ENCODE results near the gene FMO2. TPM values are rescaled to one million over a fixed set of nuclear protein-coding genes. Genes with fewer than 3 reads are reported as not detected.

Gene FMO2
- polyA plus RNA-seq, 3 donors = not detected

- Histone ChIP-seq H3K36me3 (replicated peaks in 1 of 2; ENCODE audit: control insufficient read depth in 1 of 2, insufficient read depth in 2 of 2, low read length in 2 of 2) (no peaks in the 10 kb centered on the region), H3K9me3 (replicated peaks in 1 of 2; ENCODE audit: control insufficient read depth in 1 of 2, insufficient read depth in 1 of 2, low read length in 2 of 2) (no peaks in the 10 kb centered on the region), H2AFZ (ENCODE audit: insufficient read depth, low read depth, low read length, poor library complexity, severe bottlenecking) (no peak overlapping the region), H4K20me1 (ENCODE audit: insufficient read depth, low read length) (no peaks in the 10 kb centered on the region), H3K27ac (ENCODE audit: low read depth in 1 of 2, low read length in 2 of 2) (no peak overlapping the region), H3K9ac (ENCODE audit: insufficient read depth, low read length, poor library complexity, severe bottlenecking) (no peak overlapping the region), H3K27me3 (ENCODE audit: control insufficient read depth in 2 of 2, insufficient read depth in 2 of 2, low read length in 2 of 2) (peaks cover 2 to 4% of the 10 kb centered on the region in 2 donors), H3K4me1 (ENCODE audit: control insufficient read depth in 1 of 2, insufficient read depth in 2 of 2, low read length in 2 of 2) (no peaks in the 10 kb centered on the region), H3K4me2 (replicated peaks; ENCODE audit: extremely low read depth, low read length, poor library complexity, severe bottlenecking) (no peak overlapping the region), H3K79me2 (ENCODE audit: insufficient read depth, low read length) (no peaks in the 10 kb centered on the region), H3K4me3 (replicated peaks in 1 of 3; ENCODE audit: low read depth in 2 of 3, low read length in 3 of 3) (no peak overlapping the region)
- no peaks in the 10 kb centered on the region for H3K4me1 Mint-ChIP-seq
- no peak for TF ChIP-seq CTCF (IDR thresholded peaks at IDR 0.05)
- WGBS (ENCODE audit: insufficient coverage) = 100% methylated on average over 1 of the region's 1 CpG
- DNase-seq = no peak
- H3K4me3 Mint-ChIP-seq = peak overlapping the region in 1 of 2 donors; percentile 1
- peaks cover 0 to 3% (median 0%) of the 10 kb centered on the region in 7 donors for H3K9me3 Mint-ChIP-seq
- H3K36me3 Mint-ChIP-seq = no peaks in the 10 kb centered on the region
- H3K27me3 Mint-ChIP-seq (ENCODE audit: low read depth in 3 of 3) = peaks cover 6 to 13% (median 6%) of the 10 kb centered on the region in 3 donors
- H3K27ac Mint-ChIP-seq = no peak overlapping the region
- intact Hi-C loops (cut with micrococcal nuclease) = no loop called here
These were observed 21.9 kb downstream of the FMO2 start for GRCh38 chr1:171206978-171207355.

DNA sequence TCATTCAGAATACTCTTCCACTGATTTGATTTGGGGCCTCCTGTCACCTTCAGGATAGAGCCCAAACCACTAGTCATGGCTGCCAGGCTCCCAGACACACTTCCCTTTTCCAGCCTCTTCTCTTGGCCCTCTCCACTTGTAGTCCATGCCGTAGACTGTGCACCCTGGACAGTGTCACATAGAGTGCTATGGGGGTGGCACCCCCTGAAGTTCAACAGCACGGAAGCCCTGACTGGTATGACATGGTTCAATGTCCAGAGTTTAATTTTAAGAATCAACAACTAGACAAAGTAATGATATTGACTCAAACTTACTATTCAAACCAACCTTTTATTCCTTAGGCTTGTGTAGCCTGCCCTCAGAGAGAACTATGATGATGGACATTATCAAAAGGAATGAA is 22.3 kb downstream of the FMO2 start:
- Mint-ChIP-seq H3K27ac (no peak overlapping the region), H3K9me3 (peaks cover 0 to 3% (median 0%) of the 10 kb centered on the region in 7 donors), H3K4me1 (no peaks in the 10 kb centered on the region), H3K27me3 (ENCODE audit: low read depth in 3 of 3) (peaks cover 6 to 11% (median 6%) of the 10 kb centered on the region in 3 donors), H3K4me3 (no peak overlapping the region), H3K36me3 (no peaks in the 10 kb centered on the region)
- no peak for DNase-seq
- no peaks in the 10 kb centered on the region for H3K79me2 ChIP-seq (ENCODE audit: insufficient read depth, low read length)
- intact Hi-C loops (cut with micrococcal nuclease) = no loop called here
- peaks cover 2 to 4% of the 10 kb centered on the region in 2 donors for H3K27me3 ChIP-seq (ENCODE audit: control insufficient read depth in 2 of 2, insufficient read depth in 2 of 2, low read length in 2 of 2)
- no peak overlapping the region for H3K27ac ChIP-seq (ENCODE audit: low read depth in 1 of 2, low read length in 2 of 2)
- WGBS (ENCODE audit: insufficient coverage) = no CpG with 5 or more reads among the region's 2 CpGs
- no peak overlapping the region for H3K4me3 ChIP-seq (replicated peaks in 1 of 3; ENCODE audit: low read depth in 2 of 3, low read length in 3 of 3)
- no peaks in the 10 kb centered on the region for H3K4me1 ChIP-seq (ENCODE audit: control insufficient read depth in 1 of 2, insufficient read depth in 2 of 2, low read length in 2 of 2)
- no peaks in the 10 kb centered on the region for H3K36me3 ChIP-seq (replicated peaks in 1 of 2; ENCODE audit: control insufficient read depth in 1 of 2, insufficient read depth in 2 of 2, low read length in 2 of 2)
- no peak overlapping the region for H3K4me2 ChIP-seq (replicated peaks; ENCODE audit: extremely low read depth, low read length, poor library complexity, severe bottlenecking)
- no peak overlapping the region for H3K9ac ChIP-seq (ENCODE audit: insufficient read depth, low read length, poor library complexity, severe bottlenecking)
- H2AFZ ChIP-seq (ENCODE audit: insufficient read depth, low read depth, low read length, poor library complexity, severe bottlenecking) = no peak overlapping the region
- no peaks in the 10 kb centered on the region for H3K9me3 ChIP-seq (replicated peaks in 1 of 2; ENCODE audit: control insufficient read depth in 1 of 2, insufficient read depth in 1 of 2, low read length in 2 of 2)
- H4K20me1 ChIP-seq (ENCODE audit: insufficient read depth, low read length) = no peaks in the 10 kb centered on the region
- TF ChIP-seq CTCF (IDR thresholded peaks at IDR 0.05) = no peak
